ENCODE measurements around the gene ADAMTSL3. TPM values are rescaled to one million over a fixed set of nuclear protein-coding genes. Genes with fewer than 3 reads are reported as not detected.

ADAMTSL3 gene
- polyA plus RNA-seq, 1 donor from 2014 or later, result 0.51 TPM

DNA sequence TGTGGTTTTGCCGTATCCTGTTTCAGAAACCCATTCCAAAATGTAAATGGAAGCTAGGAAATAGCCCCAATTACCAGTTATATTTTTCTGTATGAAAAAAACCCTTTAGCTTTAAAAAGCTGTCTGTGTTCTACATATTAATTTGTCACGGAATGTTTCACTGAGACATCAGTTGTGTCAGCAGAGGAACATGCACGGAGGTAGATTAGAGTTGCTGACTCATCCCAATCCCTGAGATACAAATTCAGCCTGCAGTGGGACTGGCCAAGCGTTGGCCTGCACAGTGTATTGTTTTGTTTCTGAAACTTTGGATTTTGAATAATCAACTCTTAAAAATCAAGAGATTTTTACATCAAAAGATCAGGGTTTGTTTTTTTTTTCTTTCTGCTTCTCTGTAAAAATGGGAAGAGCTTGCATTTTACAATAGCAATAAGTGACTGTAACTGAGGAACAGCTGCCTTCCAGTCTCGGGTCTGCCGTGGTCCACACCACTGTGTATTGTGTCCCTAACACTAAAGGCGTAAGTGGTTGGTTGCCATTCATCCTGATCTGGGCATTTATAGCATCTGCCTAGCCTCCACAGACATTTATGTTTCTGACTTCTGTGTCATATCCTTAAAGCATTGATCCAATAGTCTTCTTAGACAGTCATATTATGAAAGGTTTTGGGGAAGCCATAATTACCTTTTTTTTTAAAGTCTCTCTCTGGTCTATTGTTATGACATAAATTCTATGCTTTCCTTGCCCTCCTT is 218.1 kb downstream of the ADAMTSL3 start:
- no peaks in the 10 kb centered on the region for H3K9me3 ChIP-seq (ENCODE audit: low read length)
- H3K27ac ChIP-seq (ENCODE audit: low read length), result no peak overlapping the region
- H3K4me2 ChIP-seq (ENCODE audit: low read length), result no peak overlapping the region
- H3K27me3 ChIP-seq (ENCODE audit: insufficient read depth, low read depth, low read length), result no peaks in the 10 kb centered on the region
- no peak overlapping the region for H2AFZ ChIP-seq (ENCODE audit: low read depth, low read length)
- no peaks in the 10 kb centered on the region for H3K9me2 ChIP-seq (ENCODE audit: insufficient read depth, low read length)
- no peaks in the 10 kb centered on the region for H3F3A ChIP-seq (ENCODE audit: insufficient read depth, low read length, poor library complexity, severe bottlenecking)
- H3K9ac ChIP-seq (ENCODE audit: low read length), result no peak overlapping the region
- no peaks in the 10 kb centered on the region for H4K20me1 ChIP-seq (ENCODE audit: insufficient read depth)
- no peak for TF ChIP-seq POLR2AphosphoS5 (IDR thresholded peaks at IDR 0.05)
- TF ChIP-seq SMC3 (conservative IDR thresholded peaks at IDR 0.05; ENCODE audit: poor library complexity), result no peak
- no peak for TF ChIP-seq TAF1 (IDR thresholded peaks at IDR 0.05; ENCODE audit: low read depth)
- TF ChIP-seq, protein P1, sequence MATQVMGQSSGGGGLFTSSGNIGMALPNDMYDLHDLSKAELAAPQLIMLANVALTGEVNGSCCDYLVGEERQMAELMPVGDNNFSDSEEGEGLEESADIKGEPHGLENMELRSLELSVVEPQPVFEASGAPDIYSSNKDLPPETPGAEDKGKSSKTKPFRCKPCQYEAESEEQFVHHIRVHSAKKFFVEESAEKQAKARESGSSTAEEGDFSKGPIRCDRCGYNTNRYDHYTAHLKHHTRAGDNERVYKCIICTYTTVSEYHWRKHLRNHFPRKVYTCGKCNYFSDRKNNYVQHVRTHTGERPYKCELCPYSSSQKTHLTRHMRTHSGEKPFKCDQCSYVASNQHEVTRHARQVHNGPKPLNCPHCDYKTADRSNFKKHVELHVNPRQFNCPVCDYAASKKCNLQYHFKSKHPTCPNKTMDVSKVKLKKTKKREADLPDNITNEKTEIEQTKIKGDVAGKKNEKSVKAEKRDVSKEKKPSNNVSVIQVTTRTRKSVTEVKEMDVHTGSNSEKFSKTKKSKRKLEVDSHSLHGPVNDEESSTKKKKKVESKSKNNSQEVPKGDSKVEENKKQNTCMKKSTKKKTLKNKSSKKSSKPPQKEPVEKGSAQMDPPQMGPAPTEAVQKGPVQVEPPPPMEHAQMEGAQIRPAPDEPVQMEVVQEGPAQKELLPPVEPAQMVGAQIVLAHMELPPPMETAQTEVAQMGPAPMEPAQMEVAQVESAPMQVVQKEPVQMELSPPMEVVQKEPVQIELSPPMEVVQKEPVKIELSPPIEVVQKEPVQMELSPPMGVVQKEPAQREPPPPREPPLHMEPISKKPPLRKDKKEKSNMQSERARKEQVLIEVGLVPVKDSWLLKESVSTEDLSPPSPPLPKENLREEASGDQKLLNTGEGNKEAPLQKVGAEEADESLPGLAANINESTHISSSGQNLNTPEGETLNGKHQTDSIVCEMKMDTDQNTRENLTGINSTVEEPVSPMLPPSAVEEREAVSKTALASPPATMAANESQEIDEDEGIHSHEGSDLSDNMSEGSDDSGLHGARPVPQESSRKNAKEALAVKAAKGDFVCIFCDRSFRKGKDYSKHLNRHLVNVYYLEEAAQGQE (IDR thresholded peaks at IDR 0.05; ENCODE audit: borderline replicate concordance), result no peak
- no peak for TF ChIP-seq EZH2 (IDR thresholded peaks at IDR 0.05; ENCODE audit: borderline replicate concordance, insufficient read depth, low read length, poor library complexity, severe bottlenecking)
- TF ChIP-seq, protein P2, sequence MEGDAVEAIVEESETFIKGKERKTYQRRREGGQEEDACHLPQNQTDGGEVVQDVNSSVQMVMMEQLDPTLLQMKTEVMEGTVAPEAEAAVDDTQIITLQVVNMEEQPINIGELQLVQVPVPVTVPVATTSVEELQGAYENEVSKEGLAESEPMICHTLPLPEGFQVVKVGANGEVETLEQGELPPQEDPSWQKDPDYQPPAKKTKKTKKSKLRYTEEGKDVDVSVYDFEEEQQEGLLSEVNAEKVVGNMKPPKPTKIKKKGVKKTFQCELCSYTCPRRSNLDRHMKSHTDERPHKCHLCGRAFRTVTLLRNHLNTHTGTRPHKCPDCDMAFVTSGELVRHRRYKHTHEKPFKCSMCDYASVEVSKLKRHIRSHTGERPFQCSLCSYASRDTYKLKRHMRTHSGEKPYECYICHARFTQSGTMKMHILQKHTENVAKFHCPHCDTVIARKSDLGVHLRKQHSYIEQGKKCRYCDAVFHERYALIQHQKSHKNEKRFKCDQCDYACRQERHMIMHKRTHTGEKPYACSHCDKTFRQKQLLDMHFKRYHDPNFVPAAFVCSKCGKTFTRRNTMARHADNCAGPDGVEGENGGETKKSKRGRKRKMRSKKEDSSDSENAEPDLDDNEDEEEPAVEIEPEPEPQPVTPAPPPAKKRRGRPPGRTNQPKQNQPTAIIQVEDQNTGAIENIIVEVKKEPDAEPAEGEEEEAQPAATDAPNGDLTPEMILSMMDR (IDR thresholded peaks at IDR 0.05; ENCODE audit: poor library complexity, severe bottlenecking), result no peak
- TF ChIP-seq MXI1 (conservative IDR thresholded peaks at IDR 0.05; ENCODE audit: poor library complexity, severe bottlenecking), result no peak
- no peak for TF ChIP-seq RAD21 (conservative IDR thresholded peaks at IDR 0.05)
- TF ChIP-seq EP300 (conservative IDR thresholded peaks at IDR 0.05; ENCODE audit: poor library complexity, severe bottlenecking), result no peak
- H3K4me3 ChIP-seq (ENCODE audit: low read length), result no peak overlapping the region
- no peaks in the 10 kb centered on the region for H3K36me3 ChIP-seq (ENCODE audit: insufficient read depth, low read length)
- no peaks in the 10 kb centered on the region for H3K79me2 ChIP-seq (replicated peaks; ENCODE audit: insufficient read depth, low read length)

DNA sequence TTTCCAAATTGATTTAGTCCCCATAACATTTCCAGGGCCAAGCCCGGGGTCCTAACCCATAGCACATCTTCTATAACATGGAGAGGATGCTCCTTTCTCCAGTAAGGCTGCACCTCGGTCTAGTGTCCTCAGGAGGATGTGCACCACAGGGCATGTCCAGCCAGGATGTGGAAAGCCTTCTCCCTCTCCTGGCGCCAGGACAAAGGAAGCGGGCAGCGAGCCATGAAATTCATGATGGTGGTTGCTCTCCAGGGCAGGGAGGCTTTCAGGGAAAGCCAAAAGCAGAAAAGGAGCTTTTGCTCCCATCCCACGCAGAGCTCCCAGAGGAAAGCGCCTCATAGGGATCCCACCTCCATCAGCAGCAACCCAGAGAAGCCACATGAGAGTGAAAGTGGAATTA is 220.0 kb downstream of the ADAMTSL3 start:
- Histone ChIP-seq H3K79me2 (replicated peaks; ENCODE audit: insufficient read depth, low read length) (no peaks in the 10 kb centered on the region), H3K27ac (ENCODE audit: low read length) (no peak overlapping the region), H3K27me3 (ENCODE audit: insufficient read depth, low read depth, low read length) (no peaks in the 10 kb centered on the region), H3K36me3 (ENCODE audit: insufficient read depth, low read length) (no peaks in the 10 kb centered on the region), H3K9ac (ENCODE audit: low read length) (no peak overlapping the region), H2AFZ (ENCODE audit: low read depth, low read length) (no peak overlapping the region), H4K20me1 (ENCODE audit: insufficient read depth) (no peaks in the 10 kb centered on the region), H3K4me3 (ENCODE audit: low read length) (no peak overlapping the region), H3F3A (ENCODE audit: insufficient read depth, low read length, poor library complexity, severe bottlenecking) (no peaks in the 10 kb centered on the region), H3K9me3 (ENCODE audit: low read length) (no peaks in the 10 kb centered on the region), H3K4me2 (ENCODE audit: low read length) (no peak overlapping the region), H3K9me2 (ENCODE audit: insufficient read depth, low read length) (no peaks in the 10 kb centered on the region)
- no peak for TF ChIP-seq TAF1 (IDR thresholded peaks at IDR 0.05; ENCODE audit: low read depth)
- TF ChIP-seq, protein P2 (IDR thresholded peaks at IDR 0.05; ENCODE audit: poor library complexity, severe bottlenecking), result no peak
- TF ChIP-seq EZH2 (IDR thresholded peaks at IDR 0.05; ENCODE audit: borderline replicate concordance, insufficient read depth, low read length, poor library complexity, severe bottlenecking), result no peak
- no peak for TF ChIP-seq SMC3 (conservative IDR thresholded peaks at IDR 0.05; ENCODE audit: poor library complexity)
- no peak for TF ChIP-seq POLR2AphosphoS5 (IDR thresholded peaks at IDR 0.05)
- TF ChIP-seq MXI1 (conservative IDR thresholded peaks at IDR 0.05; ENCODE audit: poor library complexity, severe bottlenecking), result no peak
- no peak for TF ChIP-seq EP300 (conservative IDR thresholded peaks at IDR 0.05; ENCODE audit: poor library complexity, severe bottlenecking)
- TF ChIP-seq, protein P1 (IDR thresholded peaks at IDR 0.05; ENCODE audit: borderline replicate concordance), result no peak
- TF ChIP-seq RAD21 (conservative IDR thresholded peaks at IDR 0.05), result no peak

Data from neural cell (in vitro differentiated cells).